Caco-2 (cell line): ENCODE results near the gene SLU7. TPM values are rescaled to one million over a fixed set of nuclear protein-coding genes. Genes with fewer than 3 reads are reported as not detected.

Source experiments
- BruUV-seq: library from RNA; stranded (reverse); fragments of 400-500 nt; replicated peaks from 2 replicates; lab custom pipeline; 2021; lab: Mats Ljungman, UMichigan
- CTCF ChIA-PET: fragments of 300-600 bp; sonication (Branson Sonifier 250); formaldehyde crosslinking; loops from one replicate; lab custom pipeline; 2022; ENCODE audit warnings: antibody characterized with exemption; lab: Charles Lee
- POLR2A ChIA-PET: fragments of 300-600 bp; sonication (Branson Sonifier 250); formaldehyde crosslinking; loops from one replicate; lab custom pipeline; 2022; ENCODE audit warnings: antibody characterized with exemption; lab: Charles Lee
- DNase-seq, 2 experiments: peaks; one replicate each; pipeline versions ENCODE4 v3.0.0 to v3.0.0-alpha.2; 2020 to 2022
- H3K27me3 ChIP-seq: replicated peaks from 2 replicates; pipeline ENCODE4 v1.6.0; 2011; ENCODE audit warnings: low read length; ENCODE audit not compliant: control insufficient read depth, insufficient read depth
- H3K36me3 ChIP-seq: 2 replicates; pipeline ENCODE4 v1.5.1; 2011; ENCODE audit warnings: low read length; ENCODE audit not compliant: control insufficient read depth, insufficient read depth
- H3K4me1 ChIP-seq: fragments of 250-450 bp; sonication (Bioruptor Pico); 2 replicates; pipeline ENCODE4 v1.5.1; 2020; ENCODE audit warnings: mild to moderate bottlenecking
- H3K4me3 ChIP-seq: 2 replicates; pipeline ENCODE4 v1.5.1; 2011; ENCODE audit warnings: low read depth, mild to moderate bottlenecking, control low read depth, low read length
- H3K9me3 ChIP-seq: fragments of 250-450 bp; sonication (Bioruptor Pico); 2 replicates; pipeline ENCODE4 v1.5.1; 2020; ENCODE audit warnings: mild to moderate bottlenecking, moderate library complexity
- H3K27ac Mint-ChIP-seq: one replicate; pipeline ENCODE4 v1.8.0; 2022; ENCODE audit warnings: mixed read lengths; ENCODE audit not compliant: unreplicated experiment
- H3K27me3 Mint-ChIP-seq: one replicate; pipeline ENCODE4 v1.8.0; 2022; ENCODE audit warnings: mixed read lengths; ENCODE audit not compliant: insufficient read depth, unreplicated experiment
- H3K36me3 Mint-ChIP-seq: one replicate; pipeline ENCODE4 v1.8.0; 2022; ENCODE audit warnings: mild to moderate bottlenecking, mixed read lengths; ENCODE audit not compliant: insufficient read depth, unreplicated experiment
- H3K4me1 Mint-ChIP-seq: one replicate; pipeline ENCODE4 v1.8.0; 2022; ENCODE audit warnings: low read depth, mixed read lengths; ENCODE audit not compliant: unreplicated experiment
- H3K4me3 Mint-ChIP-seq: one replicate; pipeline ENCODE4 v1.8.0; 2022; ENCODE audit warnings: mild to moderate bottlenecking, moderate library complexity, mixed read lengths; ENCODE audit not compliant: unreplicated experiment
- H3K9me3 Mint-ChIP-seq: one replicate; pipeline ENCODE4 v1.8.0; 2022; ENCODE audit warnings: mixed read lengths; ENCODE audit not compliant: unreplicated experiment
- CTCF ChIP-seq, 2 experiments: fragments of 200-600 bp in 1 of 2; IDR thresholded peaks; 1 replicate in 1 of 2; 2 replicates in 1 of 2; pipeline versions ENCODE4 v1.5.1 to v1.8.0; 2011 to 2022; ENCODE audit warnings: antibody characterized with exemption in 1 of 2, control low read depth in 1 of 2, inconsistent platforms in 1 of 2, low read depth in 1 of 2, low read length in 1 of 2, mild to moderate bottlenecking in 1 of 2, moderate library complexity in 1 of 2; ENCODE audit not compliant: insufficient read depth in 1 of 2, severe bottlenecking in 1 of 2, unreplicated experiment in 1 of 2
- intact Hi-C: fragments of 100-400 bp; cut with micrococcal nuclease; formaldehyde crosslinking; loops from one replicate; pipeline ENCODE4 v1.10.0; 2022; ENCODE audit not compliant: unreplicated experiment
- total RNA-seq: library from RNA; stranded (reverse); gene quantifications from 2 replicates; pipeline ENCODE4 v1.2.3, GENCODE V29; 2022

Gene SLU7
- total RNA-seq, 1 experiment from 2014 or later, result 55.0 TPM

- no peaks in the 10 kb centered on the region for H3K27me3 ChIP-seq
- no peaks in the 10 kb centered on the region for H3K9me3 ChIP-seq
- no peaks in the 10 kb centered on the region for H3K9me3 Mint-ChIP-seq
- no peaks in the 10 kb centered on the region for H3K27me3 Mint-ChIP-seq
- DNase-seq, result no peak
- no peak overlapping the region for H3K27ac Mint-ChIP-seq
- no peak overlapping the region for H3K4me3 Mint-ChIP-seq
- H3K4me1 Mint-ChIP-seq, result no peaks in the 10 kb centered on the region
- ChIA-PET CTCF (no interaction called here), POLR2A (no interaction called here)
- H3K4me1 ChIP-seq, result no peaks in the 10 kb centered on the region
- H3K4me3 ChIP-seq, result no peak overlapping the region
- no peak for TF ChIP-seq CTCF (IDR thresholded peaks at IDR 0.05; ENCODE audit: insufficient read depth in 1 of 2, low read depth in 1 of 2, low read length in 1 of 2, severe bottlenecking in 1 of 2, unreplicated experiment in 1 of 2)
- no peaks in the 10 kb centered on the region for H3K36me3 Mint-ChIP-seq
- no peaks in the 10 kb centered on the region for H3K36me3 ChIP-seq
- no TSS peak for BruUV-seq
- intact Hi-C loops, result no loop called here
Observed at GRCh38 chr5:160445132-160445531, 26.3 kb upstream of the SLU7 start.

- BruUV-seq, result no TSS peak
- ChIA-PET POLR2A (no interaction called here), CTCF (no interaction called here)
- Mint-ChIP-seq H3K27ac (no peak overlapping the region), H3K27me3 (no peaks in the 10 kb centered on the region), H3K9me3 (no peaks in the 10 kb centered on the region), H3K4me3 (no peak overlapping the region), H3K4me1 (no peaks in the 10 kb centered on the region), H3K36me3 (no peaks in the 10 kb centered on the region)
- no peaks in the 10 kb centered on the region for H3K27me3 ChIP-seq
- no peaks in the 10 kb centered on the region for H3K4me1 ChIP-seq
- H3K36me3 ChIP-seq, result no peaks in the 10 kb centered on the region
- H3K9me3 ChIP-seq, result no peaks in the 10 kb centered on the region
- DNase-seq, result no peak
- no peak for TF ChIP-seq CTCF (IDR thresholded peaks at IDR 0.05; ENCODE audit: insufficient read depth in 1 of 2, low read depth in 1 of 2, low read length in 1 of 2, severe bottlenecking in 1 of 2, unreplicated experiment in 1 of 2)
- H3K4me3 ChIP-seq, result no peak overlapping the region
- intact Hi-C loops, result loop anchor here (1.0 kb wide), 1 partner anchor 23 kb away; no protein-coding TSS in a partner anchor
Observed at GRCh38 chr5:160444407-160444806, 25.5 kb upstream of the SLU7 start.

GRCh38 chr5:160442824-160443431 is 24.0 kb upstream of the SLU7 start:
- no peaks in the 10 kb centered on the region for H3K27me3 ChIP-seq
- intact Hi-C loops, result no loop called here

More at GRCh38 chr5:160442824-160443431, 24.0 kb upstream of the SLU7 start:
- DNase-seq, result no peak
- TF ChIP-seq CTCF (IDR thresholded peaks at IDR 0.05; ENCODE audit: insufficient read depth in 1 of 2, low read depth in 1 of 2, low read length in 1 of 2, severe bottlenecking in 1 of 2, unreplicated experiment in 1 of 2), result no peak
- H3K4me3 ChIP-seq, result no peak overlapping the region
- ChIA-PET POLR2A (no interaction called here), CTCF (no interaction called here)
- Mint-ChIP-seq H3K4me1 (peaks cover 6% of the 10 kb centered on the region), H3K9me3 (no peaks in the 10 kb centered on the region), H3K27me3 (no peaks in the 10 kb centered on the region), H3K27ac (no peak overlapping the region), H3K36me3 (no peaks in the 10 kb centered on the region), H3K4me3 (no peak overlapping the region)
- H3K4me1 ChIP-seq, result no peaks in the 10 kb centered on the region; the same call in 1 of the 2 replicates
- BruUV-seq, result no TSS peak
- H3K9me3 ChIP-seq, result no peaks in the 10 kb centered on the region
- no peaks in the 10 kb centered on the region for H3K36me3 ChIP-seq
